ENCODE measurements around the gene TRIP4.

GRCh38 chr15:64341961-64342360 is 45.7 kb upstream of the TRIP4 start:
- no peak for TF ChIP-seq CCAR2 (IDR thresholded peaks at IDR 0.05; ENCODE audit: low read depth, low read length)
- TF ChIP-seq CTCF (IDR thresholded peaks at IDR 0.05 in 2 of 3, conservative IDR thresholded peaks at IDR 0.05 in 1 of 3; ENCODE audit: insufficient read depth in 2 of 3, low read depth in 1 of 3, low read length in 3 of 3): no peak
- no peak for TF ChIP-seq POLR2A (conservative IDR thresholded peaks at IDR 0.05)
- no peak for TF ChIP-seq SMC3 (conservative IDR thresholded peaks at IDR 0.05; ENCODE audit: insufficient read depth, low read depth, low read length)
- no peak for TF ChIP-seq TAF1 (IDR thresholded peaks at IDR 0.05; ENCODE audit: control insufficient read depth, extremely low read depth, insufficient read depth, low read length, severe bottlenecking)
- TF ChIP-seq MAX (CRISPR knock-in tag; IDR thresholded peaks at IDR 0.05): no peak
- TF ChIP-seq, protein P1, sequence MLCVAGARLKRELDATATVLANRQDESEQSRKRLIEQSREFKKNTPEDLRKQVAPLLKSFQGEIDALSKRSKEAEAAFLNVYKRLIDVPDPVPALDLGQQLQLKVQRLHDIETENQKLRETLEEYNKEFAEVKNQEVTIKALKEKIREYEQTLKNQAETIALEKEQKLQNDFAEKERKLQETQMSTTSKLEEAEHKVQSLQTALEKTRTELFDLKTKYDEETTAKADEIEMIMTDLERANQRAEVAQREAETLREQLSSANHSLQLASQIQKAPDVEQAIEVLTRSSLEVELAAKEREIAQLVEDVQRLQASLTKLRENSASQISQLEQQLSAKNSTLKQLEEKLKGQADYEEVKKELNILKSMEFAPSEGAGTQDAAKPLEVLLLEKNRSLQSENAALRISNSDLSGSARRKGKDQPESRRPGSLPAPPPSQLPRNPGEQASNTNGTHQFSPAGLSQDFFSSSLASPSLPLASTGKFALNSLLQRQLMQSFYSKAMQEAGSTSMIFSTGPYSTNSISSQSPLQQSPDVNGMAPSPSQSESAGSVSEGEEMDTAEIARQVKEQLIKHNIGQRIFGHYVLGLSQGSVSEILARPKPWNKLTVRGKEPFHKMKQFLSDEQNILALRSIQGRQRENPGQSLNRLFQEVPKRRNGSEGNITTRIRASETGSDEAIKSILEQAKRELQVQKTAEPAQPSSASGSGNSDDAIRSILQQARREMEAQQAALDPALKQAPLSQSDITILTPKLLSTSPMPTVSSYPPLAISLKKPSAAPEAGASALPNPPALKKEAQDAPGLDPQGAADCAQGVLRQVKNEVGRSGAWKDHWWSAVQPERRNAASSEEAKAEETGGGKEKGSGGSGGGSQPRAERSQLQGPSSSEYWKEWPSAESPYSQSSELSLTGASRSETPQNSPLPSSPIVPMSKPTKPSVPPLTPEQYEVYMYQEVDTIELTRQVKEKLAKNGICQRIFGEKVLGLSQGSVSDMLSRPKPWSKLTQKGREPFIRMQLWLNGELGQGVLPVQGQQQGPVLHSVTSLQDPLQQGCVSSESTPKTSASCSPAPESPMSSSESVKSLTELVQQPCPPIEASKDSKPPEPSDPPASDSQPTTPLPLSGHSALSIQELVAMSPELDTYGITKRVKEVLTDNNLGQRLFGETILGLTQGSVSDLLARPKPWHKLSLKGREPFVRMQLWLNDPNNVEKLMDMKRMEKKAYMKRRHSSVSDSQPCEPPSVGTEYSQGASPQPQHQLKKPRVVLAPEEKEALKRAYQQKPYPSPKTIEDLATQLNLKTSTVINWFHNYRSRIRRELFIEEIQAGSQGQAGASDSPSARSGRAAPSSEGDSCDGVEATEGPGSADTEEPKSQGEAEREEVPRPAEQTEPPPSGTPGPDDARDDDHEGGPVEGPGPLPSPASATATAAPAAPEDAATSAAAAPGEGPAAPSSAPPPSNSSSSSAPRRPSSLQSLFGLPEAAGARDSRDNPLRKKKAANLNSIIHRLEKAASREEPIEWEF (CRISPR knock-in tag; IDR thresholded peaks at IDR 0.05): no peak
- TF ChIP-seq MCM5 (IDR thresholded peaks at IDR 0.05; ENCODE audit: low read depth): no peak

Data from K562 (cell line).